SU-DHL-6 (cell line): ENCODE results near the gene SHISA4.

Source experiments
- H2AFZ ChIP-seq: fragments of 200-600 bp; sonication (generic); 2 replicates; pipeline ENCODE4 v1.6.1; 2014; ENCODE audit warnings: low read depth, mild to moderate bottlenecking, moderate library complexity, mixed read lengths, antibody characterized with exemption, low read length; ENCODE audit not compliant: severe bottlenecking
- H3F3A ChIP-seq: fragments of 200-600 bp; shearing (Covaris generic); 2 replicates; pipeline ENCODE4 v1.6.0; 2016; ENCODE audit warnings: antibody characterized with exemption, mild to moderate bottlenecking; ENCODE audit not compliant: insufficient read depth
- H3K27ac ChIP-seq: fragments of 200-600 bp; sonication (generic); 2 replicates; pipeline ENCODE4 v1.5.1; 2016; ENCODE audit warnings: low read depth, mild to moderate bottlenecking, low read length, moderate library complexity, mixed read lengths
- H3K27me3 ChIP-seq: fragments of 200-600 bp; sonication (generic), shearing (Covaris generic); 2 replicates; pipeline ENCODE4 v1.6.0; 2014; ENCODE audit warnings: mild to moderate bottlenecking, low read length
- H3K36me3 ChIP-seq: fragments of 200-600 bp; sonication (generic); 2 replicates; pipeline ENCODE4 v1.6.1; 2014; ENCODE audit warnings: mild to moderate bottlenecking, low read length, mixed read lengths
- H3K4me2 ChIP-seq: fragments of 300-600, 200-600 bp; shearing (Covaris generic), sonication (generic); 2 replicates; pipeline ENCODE4 v1.6.0; 2014; ENCODE audit warnings: low read length, low read depth, mild to moderate bottlenecking; ENCODE audit not compliant: poor library complexity, severe bottlenecking
- H3K4me3 ChIP-seq: fragments of 200-600 bp; sonication (generic); 2 replicates; pipeline ENCODE4 v1.5.1; 2014; ENCODE audit warnings: antibody characterized with exemption, low read length, mild to moderate bottlenecking, mixed read lengths; ENCODE audit not compliant: insufficient read depth, poor library complexity, severe bottlenecking
- H3K79me2 ChIP-seq: fragments of 200-600 bp; sonication (generic); 2 replicates; pipeline ENCODE4 v1.6.1; 2014; ENCODE audit warnings: mild to moderate bottlenecking, low read length, moderate library complexity; ENCODE audit not compliant: insufficient read depth
- H3K9ac ChIP-seq: fragments of 200-600 bp; sonication (generic); 2 replicates; pipeline ENCODE4 v1.7.0; 2014; ENCODE audit warnings: mild to moderate bottlenecking, low read length
- H3K9me2 ChIP-seq: fragments of 200-600 bp; sonication (generic); replicated peaks from 2 replicates; pipeline ENCODE4 v1.6.1; 2014; ENCODE audit warnings: low read length; ENCODE audit not compliant: insufficient read depth
- H3K9me3 ChIP-seq: fragments of 200-600 bp; sonication (generic); 2 replicates; pipeline ENCODE4 v1.6.1; 2014; ENCODE audit warnings: low read length, mixed read lengths; ENCODE audit not compliant: insufficient read depth
- H4K20me1 ChIP-seq: fragments of 200-600 bp; sonication (generic); 2 replicates; pipeline ENCODE4 v1.6.1; 2014; ENCODE audit warnings: low read depth, mild to moderate bottlenecking, antibody characterized with exemption, low read length, moderate library complexity, mixed read lengths
- CTCF ChIP-seq: fragments of 200-600 bp; sonication (generic); IDR thresholded peaks from one replicate; pipeline ENCODE4 v1.5.1; 2017; ENCODE audit warnings: antibody characterized with exemption, mild to moderate bottlenecking, low read length, moderate library complexity; ENCODE audit not compliant: insufficient read depth, poor library complexity, severe bottlenecking
- EZH2phosphoT487 ChIP-seq: fragments of 200-600 bp; sonication (generic), shearing (Covaris generic); conservative IDR thresholded peaks from 2 replicates; pipeline ENCODE4 v1.6.1; 2018; ENCODE audit warnings: mild to moderate bottlenecking, antibody characterized with exemption, low read length, moderate library complexity, mixed read lengths

The SHISA4 gene

GRCh38 chr1:201841265-201841912 is 47.3 kb upstream of the SHISA4 start:
- TF ChIP-seq EZH2phosphoT487 (no peak), CTCF (no peak)
- Histone ChIP-seq H3K36me3 (peaks cover 3% of the 10 kb centered on the region; the same call in 1 of the 2 replicates), H3K27ac (no peak overlapping the region), H2AFZ (no peak overlapping the region), H3F3A (no peaks in the 10 kb centered on the region; the same call in 1 of the 2 replicates), H3K79me2 (peaks cover 100% of the 10 kb centered on the region), H3K9me3 (no peaks in the 10 kb centered on the region), H3K27me3 (no peaks in the 10 kb centered on the region), H3K9me2 (no peaks in the 10 kb centered on the region), H3K9ac (no peak overlapping the region), H3K4me2 (no peak overlapping the region), H4K20me1 (peaks cover 48% of the 10 kb centered on the region), H3K4me3 (no peak overlapping the region)

GRCh38 chr1:201842472-201843027 is 46.1 kb upstream of the SHISA4 start:
- no peak overlapping the region for H3K9ac ChIP-seq
- peaks cover 9% of the 10 kb centered on the region; the same call in 1 of the 2 replicates for H3K36me3 ChIP-seq
- no peaks in the 10 kb centered on the region for H3K9me2 ChIP-seq
- H3K27ac ChIP-seq, result no peak overlapping the region
- H3F3A ChIP-seq, result no peaks in the 10 kb centered on the region; the same call in 1 of the 2 replicates
- H3K4me2 ChIP-seq, result no peak overlapping the region
- no peak overlapping the region for H2AFZ ChIP-seq
- no peak overlapping the region for H3K4me3 ChIP-seq
- peaks cover 100% of the 10 kb centered on the region for H3K79me2 ChIP-seq
- H4K20me1 ChIP-seq, result peaks cover 54% of the 10 kb centered on the region
- no peaks in the 10 kb centered on the region for H3K9me3 ChIP-seq
- TF ChIP-seq CTCF (no peak), EZH2phosphoT487 (no peak)
- no peaks in the 10 kb centered on the region for H3K27me3 ChIP-seq

- H3F3A ChIP-seq, result no peaks in the 10 kb centered on the region; the same call in 1 of the 2 replicates
- no peak overlapping the region for H3K4me3 ChIP-seq
- no peak overlapping the region for H3K27ac ChIP-seq
- peaks cover 38% of the 10 kb centered on the region for H3K36me3 ChIP-seq
- peaks cover 83% of the 10 kb centered on the region for H3K79me2 ChIP-seq
- H3K4me2 ChIP-seq, result no peak overlapping the region
- no peak overlapping the region for H2AFZ ChIP-seq
- no peaks in the 10 kb centered on the region for H3K27me3 ChIP-seq
- H3K9me2 ChIP-seq, result no peaks in the 10 kb centered on the region
- H4K20me1 ChIP-seq, result peaks cover 46% of the 10 kb centered on the region
- no peaks in the 10 kb centered on the region for H3K9me3 ChIP-seq
- TF ChIP-seq CTCF, result no peak
- no peak for TF ChIP-seq EZH2phosphoT487
- H3K9ac ChIP-seq, result no peak overlapping the region
These were observed 43.2 kb upstream of the SHISA4 start for GRCh38 chr1:201845331-201846083.
